Adipose tissue (tissue), 3 donors: Measurements from ENCODE around the gene ADAM10. TPM values are rescaled to one million over a fixed set of nuclear protein-coding genes. Genes with fewer than 3 reads are reported as not detected.

Experiments used
- H3K27ac ChIP-seq: one replicate; pipeline ENCODE4 v1.5.1; 2013; ENCODE audit warnings: low read depth, low read length
- WGBS, 3 donors: extraction: QIAGEN DNeasy Blood & Tissue Kit; methylation state at CpG; one replicate each; pipeline ENCODE4 v1.1.7; 2013; 5-methylcytosine and 5-hydroxymethylcytosine counted together
- polyA plus RNA-seq, 3 donors: library from polyadenylated mRNA; stranded (reverse); fragments of 200-250 nt; gene quantifications; one replicate each; pipeline ENCODE4 v1.2.3, GENCODE V29; 2013
- donor health status: healthy with polysubstance abuse.
- donor health status: Bipolar disorder and iron deficiency.
- donor health status: healthy.

The ADAM10 gene
- polyA plus RNA-seq, 3 donors: 8.3 to 25.6 (median 14.8) TPM

- no peak overlapping the region for H3K27ac ChIP-seq
- 64 to 80% (median 64%) methylated on average over 4 of the region's 4 CpGs for WGBS, 3 donors
These were observed 174.9 kb downstream of the ADAM10 start for GRCh38 chr15:58574631-58575030.

GRCh38 chr15:58573270-58573669 is 176.2 kb downstream of the ADAM10 start:
- 90 to 94% (median 91%) methylated on average over 4 of the region's 4 CpGs for WGBS, 3 donors
- no peak overlapping the region for H3K27ac ChIP-seq

GRCh38 chr15:58572521-58572920 is 177.0 kb downstream of the ADAM10 start:
- WGBS, 3 donors: 83 to 98% (median 98%) methylated on average over 4 of the region's 4 CpGs

GRCh38 chr15:58571491-58571890 is 178.0 kb downstream of the ADAM10 start:
- WGBS, 3 donors: 88 to 90% (median 88%) methylated on average over 6 of the region's 6 CpGs
- H3K27ac ChIP-seq: no peak overlapping the region

More at GRCh38 chr15:58572521-58572920, 177.0 kb downstream of the ADAM10 start:
- no peak overlapping the region for H3K27ac ChIP-seq

DNA sequence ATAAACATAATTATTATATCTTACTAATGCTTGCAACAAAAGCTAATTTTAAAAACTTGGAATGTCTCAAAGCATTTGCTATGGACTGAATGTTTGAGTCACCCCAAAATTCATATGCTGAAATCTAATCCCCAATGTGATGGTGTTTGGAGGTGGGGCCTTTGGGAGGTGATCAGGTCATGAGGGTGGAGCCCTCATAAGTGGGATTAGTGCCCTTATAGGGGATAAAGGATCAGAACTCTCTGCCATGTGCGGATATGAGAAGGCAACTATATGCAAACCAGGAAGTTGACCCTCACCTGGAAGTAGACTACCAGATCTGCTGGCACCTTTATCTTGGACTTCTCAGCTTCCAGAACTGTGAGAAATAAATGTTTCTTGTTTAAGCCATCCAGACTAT is 180.1 kb downstream of the ADAM10 start:
- no peak overlapping the region for H3K27ac ChIP-seq
- 100% methylated on average over 1 of the region's 1 CpG for WGBS, 3 donors

DNA sequence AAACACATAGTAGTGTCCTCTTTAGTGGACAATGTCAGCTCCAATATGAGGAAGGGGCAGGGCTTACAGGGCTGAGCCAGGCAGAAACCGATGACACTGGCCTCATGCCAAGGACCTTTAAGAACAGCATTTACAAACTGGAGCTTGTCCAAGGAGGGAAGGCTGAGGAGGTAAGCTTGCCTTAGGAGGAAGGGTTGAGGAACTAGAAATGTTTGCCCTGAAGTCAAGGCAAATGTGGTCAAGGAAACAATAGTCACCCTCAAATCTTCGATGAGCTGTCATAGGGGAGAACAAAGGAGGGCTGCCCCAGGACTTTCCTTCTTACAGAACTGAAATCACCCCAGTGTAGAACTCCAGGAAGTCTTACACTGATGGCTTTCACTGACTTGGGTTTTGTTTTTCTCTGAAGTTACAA is 181.3 kb downstream of the ADAM10 start:
- H3K27ac ChIP-seq: no peak overlapping the region
- WGBS, 3 donors: 21 to 28% (median 28%) methylated on average over 2 of the region's 2 CpGs

DNA sequence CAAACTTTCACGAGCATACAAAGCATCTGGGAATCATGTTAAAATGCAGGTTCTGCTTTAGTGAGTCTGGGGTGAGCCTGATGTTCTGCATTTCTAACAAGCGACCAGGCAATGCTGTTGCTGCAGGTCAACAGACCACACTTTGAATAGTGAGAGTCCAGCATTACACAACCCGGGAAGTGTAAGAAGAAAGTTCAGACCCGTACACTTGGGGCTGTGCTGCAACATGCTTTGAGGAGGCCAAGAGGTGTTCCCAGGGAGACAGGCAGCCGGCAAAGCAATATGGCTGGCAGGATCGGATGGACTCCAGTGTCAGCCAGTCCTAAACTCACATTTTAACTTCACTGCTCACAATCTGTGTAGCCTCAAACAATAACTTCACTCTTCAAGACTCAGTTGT is 183.5 kb downstream of the ADAM10 start:
- no peak overlapping the region for H3K27ac ChIP-seq
- 68 to 82% (median 77%) methylated on average over 6 of the region's 6 CpGs for WGBS, 3 donors

DNA sequence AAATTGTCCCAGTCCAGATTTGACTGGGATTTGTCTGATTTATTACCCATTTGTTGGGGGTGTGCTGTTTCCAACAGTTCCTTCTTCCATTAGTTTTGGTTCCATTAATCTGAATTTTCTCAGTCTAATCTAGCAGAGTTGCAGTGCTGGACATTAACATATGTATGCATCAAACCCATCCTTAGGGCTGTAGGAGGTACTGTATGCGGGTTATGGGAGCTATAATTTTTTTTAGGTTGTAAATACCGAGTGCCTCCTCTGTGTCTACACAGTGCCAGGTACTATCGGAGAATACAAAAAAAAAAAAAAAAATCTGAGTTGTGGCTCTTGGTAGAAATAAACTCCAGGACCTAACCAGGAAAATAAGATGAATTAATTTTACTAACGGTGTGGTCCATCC is 183.9 kb downstream of the ADAM10 start:
- whole genome bisulfite sequencing, 3 donors: 66 to 71% (median 67%) methylated on average over 4 of the region's 4 CpGs
- no peak overlapping the region for H3K27ac ChIP-seq

- no peak overlapping the region for H3K27ac ChIP-seq
- WGBS, 3 donors: 56 to 74% (median 69%) methylated on average over 6 of the region's 6 CpGs
These were observed 184.5 kb downstream of the ADAM10 start for GRCh38 chr15:58564981-58565380.

DNA sequence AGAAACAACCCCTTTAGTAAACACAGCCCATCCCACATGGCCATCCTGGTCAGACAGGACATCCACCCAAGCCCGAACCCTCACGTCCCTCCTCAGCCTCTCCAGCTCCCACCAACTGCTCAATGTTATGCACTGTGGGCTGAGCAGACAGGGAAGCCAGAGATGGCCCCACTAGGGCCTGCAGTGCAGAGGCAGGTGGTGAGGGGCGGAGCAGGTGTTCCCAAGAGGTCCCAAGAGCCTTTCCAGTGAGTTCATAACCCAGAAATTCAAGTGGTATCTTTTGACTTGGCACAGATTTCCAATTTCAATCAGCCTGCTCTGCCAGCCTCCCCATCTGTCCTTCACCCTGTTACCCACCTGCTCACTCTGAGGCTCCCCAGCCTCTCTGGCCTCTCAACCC is 187.4 kb downstream of the ADAM10 start:
- no peak overlapping the region for H3K27ac ChIP-seq
- WGBS, 3 donors: 50 to 91% (median 90%) methylated on average over 3 of the region's 3 CpGs

- 0 to 39% (median 0%) methylated on average over 1 of the region's 1 CpG for WGBS, 3 donors
- no peak overlapping the region for H3K27ac ChIP-seq
These were observed 188.2 kb downstream of the ADAM10 start for GRCh38 chr15:58561321-58561720.

GRCh38 chr15:58559904-58560588 is 189.5 kb downstream of the ADAM10 start:
- WGBS, 3 donors: 69 to 81% (median 76%) methylated on average over 6 of the region's 6 CpGs
- H3K27ac ChIP-seq: no peak overlapping the region

- H3K27ac ChIP-seq: no peak overlapping the region
- 79 to 93% (median 86%) methylated on average over 1 of the region's 1 CpG for WGBS, 3 donors
These were observed 190.7 kb downstream of the ADAM10 start for GRCh38 chr15:58558777-58559176.

- WGBS, 3 donors: 42 to 81% (median 43%) methylated on average over 3 of the region's 3 CpGs
- H3K27ac ChIP-seq: no peak overlapping the region
These were observed 193.0 kb downstream of the ADAM10 start for GRCh38 chr15:58556541-58556940.

- 67 to 81% (median 69%) methylated on average over 2 of the region's 2 CpGs for WGBS, 3 donors
- H3K27ac ChIP-seq: no peak overlapping the region
These were observed 193.5 kb downstream of the ADAM10 start for GRCh38 chr15:58556028-58556361.

GRCh38 chr15:58555162-58556027 is 194.1 kb downstream of the ADAM10 start:
- 79 to 83% (median 81%) methylated on average over 15 of the region's 15 CpGs for WGBS, 3 donors
- no peak overlapping the region for H3K27ac ChIP-seq

DNA sequence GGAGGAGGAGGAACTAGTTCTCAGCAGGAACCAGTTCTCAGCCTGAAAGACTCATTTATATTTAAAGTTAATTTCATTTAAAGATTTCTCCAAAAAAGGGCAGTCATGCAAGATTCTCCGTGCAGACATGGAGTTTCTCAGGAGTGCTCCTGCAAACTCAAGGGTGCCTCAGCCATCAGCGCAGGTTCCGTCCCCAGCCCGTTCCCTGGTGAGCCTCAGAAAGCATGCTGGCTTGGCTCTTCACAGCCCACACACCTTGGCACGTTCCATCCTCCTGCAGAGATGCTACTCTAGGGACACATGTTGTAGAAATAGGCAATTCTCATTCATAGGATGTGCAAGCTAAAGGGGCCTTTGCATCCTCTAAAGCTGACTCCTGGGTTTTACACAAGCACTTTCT is 194.7 kb downstream of the ADAM10 start:
- H3K27ac ChIP-seq: no peak overlapping the region
- 82 to 93% (median 91%) methylated on average over 5 of the region's 5 CpGs for WGBS, 3 donors

GRCh38 chr15:58553365-58553918 is 196.1 kb downstream of the ADAM10 start:
- 90 to 94% (median 91%) methylated on average over 10 of the region's 10 CpGs for WGBS, 3 donors
- no peak overlapping the region for H3K27ac ChIP-seq
